GM18951 (cell line): ENCODE measurements around the gene GSTO2.

Source experiments
- POLR2A ChIP-seq: IDR thresholded peaks from 4 replicates; pipeline ENCODE4 v1.6.1; 2011; ENCODE audit warnings: mild to moderate bottlenecking; ENCODE audit not compliant: insufficient read length, insufficient read depth; ENCODE audit errors: extremely low read depth
- in situ Hi-C: fragments of 300-500 bp; cut with MboI; formaldehyde crosslinking; loops from one replicate; pipeline ENCODE4 v1.12.0; 2022; ENCODE audit warnings: low sequenced_read_pairs, mixed read lengths, inconsistent platforms; ENCODE audit not compliant: unreplicated experiment

Gene GSTO2

GRCh38 chr10:104257235-104257634, 11.7 kb upstream of the GSTO2 start:
- in situ Hi-C loops = no loop called here
- TF ChIP-seq POLR2A = no peak

DNA sequence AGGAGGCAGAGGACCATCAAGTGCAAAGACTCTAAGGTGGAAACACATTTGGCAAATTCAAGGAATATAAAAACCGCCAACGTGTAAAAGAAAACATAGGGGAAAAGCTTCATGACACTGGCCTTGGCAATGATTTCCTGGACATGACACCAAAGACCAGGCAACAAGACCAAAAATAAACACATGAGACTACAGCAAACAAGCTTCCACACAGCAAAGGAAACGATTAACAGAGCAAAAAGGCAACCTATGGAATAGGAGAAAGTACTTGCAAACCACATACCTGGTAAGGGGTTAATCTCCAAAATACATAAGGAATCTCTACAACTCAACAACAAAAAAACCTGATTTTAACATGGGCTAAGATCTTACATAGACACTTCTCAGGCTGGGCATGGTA, 10.8 kb upstream of the GSTO2 start:
- TF ChIP-seq POLR2A = no peak

DNA sequence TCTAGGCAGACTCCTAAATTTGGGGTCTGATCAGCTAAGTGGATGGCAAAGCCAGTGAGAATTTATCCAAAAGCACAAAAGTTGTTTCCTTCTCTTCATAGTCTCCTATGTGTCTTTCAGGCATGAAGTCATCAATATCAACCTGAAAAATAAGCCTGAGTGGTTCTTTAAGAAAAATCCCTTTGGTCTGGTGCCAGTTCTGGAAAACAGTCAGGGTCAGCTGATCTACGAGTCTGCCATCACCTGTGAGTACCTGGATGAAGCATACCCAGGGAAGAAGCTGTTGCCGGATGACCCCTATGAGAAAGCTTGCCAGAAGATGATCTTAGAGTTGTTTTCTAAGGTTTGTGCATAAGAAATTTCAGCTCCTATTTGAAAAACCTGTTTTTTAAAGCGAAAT, 9.5 kb upstream of the GSTO2 start:
- in situ Hi-C loops = no loop called here
- no peak for TF ChIP-seq POLR2A

More for the DNA sequence above, 10.8 kb upstream of the GSTO2 start:
- in situ Hi-C loops = no loop called here

- in situ Hi-C loops = no loop called here
- no peak for TF ChIP-seq POLR2A
Observed at GRCh38 chr10:104259999-104260774, 8.8 kb upstream of the GSTO2 start.

GRCh38 chr10:104260775-104261115, 8.2 kb upstream of the GSTO2 start:
- in situ Hi-C loops = no loop called here

DNA sequence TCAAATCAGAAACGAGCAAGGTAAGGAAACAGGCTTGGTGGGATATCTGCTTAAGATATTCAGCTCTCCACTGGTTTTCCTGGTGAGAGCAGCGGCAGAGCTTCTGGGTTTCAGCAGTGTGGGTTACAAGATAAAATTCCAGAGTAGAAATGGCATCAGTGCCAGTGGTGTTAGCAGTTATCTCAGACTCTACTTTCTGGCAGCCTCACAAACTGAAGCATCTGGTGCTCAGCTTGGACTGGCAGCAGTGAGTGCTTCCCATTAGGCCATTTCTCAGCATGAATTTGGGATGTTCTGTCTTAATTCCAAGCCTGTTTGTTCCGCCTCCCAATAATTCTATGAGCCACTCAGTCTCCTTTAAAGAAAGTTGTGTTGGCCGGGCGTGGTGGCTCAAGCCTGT, 6.9 kb upstream of the GSTO2 start:
- in situ Hi-C loops = no loop called here
- no peak for TF ChIP-seq POLR2A

More at GRCh38 chr10:104260775-104261115, 8.2 kb upstream of the GSTO2 start:
- no peak for TF ChIP-seq POLR2A

- no peak for TF ChIP-seq POLR2A
- in situ Hi-C loops = no loop called here
Observed at GRCh38 chr10:104264783-104265182, 4.2 kb upstream of the GSTO2 start.

DNA sequence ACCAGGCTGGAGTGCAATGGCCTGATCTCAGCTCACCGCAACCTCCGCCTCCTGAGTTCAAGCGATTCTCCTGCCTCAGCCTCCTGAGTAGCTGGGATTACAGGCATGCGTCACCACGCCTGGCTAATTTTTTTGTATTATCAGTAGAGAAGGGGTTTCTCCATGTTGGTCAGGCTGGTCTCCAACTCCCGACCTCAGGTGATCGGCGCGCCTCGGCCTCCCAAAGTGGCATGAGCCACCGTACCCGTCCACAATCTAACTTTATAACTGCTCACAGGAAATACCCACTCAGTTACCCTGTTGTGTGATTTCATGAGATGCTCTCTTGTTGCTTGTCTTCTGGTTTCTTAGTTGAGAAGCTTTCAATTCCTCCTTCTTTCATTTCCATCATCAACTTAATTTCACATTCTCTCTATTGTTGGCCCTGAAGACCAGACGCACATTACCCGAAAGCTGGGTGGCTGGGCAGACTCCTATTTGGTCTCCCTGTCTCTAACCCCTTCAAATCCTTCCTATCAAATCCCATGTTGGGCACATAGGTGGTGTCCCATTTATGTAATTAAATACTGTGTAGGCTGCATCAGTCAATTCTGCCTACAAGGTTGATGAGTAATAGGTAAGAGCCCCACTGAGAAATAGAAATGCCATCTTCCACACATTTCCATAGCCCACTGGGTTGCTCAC, 1.1 kb upstream of the GSTO2 start:
- in situ Hi-C loops = no loop called here
- no peak for TF ChIP-seq POLR2A

GRCh38 chr10:104268405-104268712, 625 bp upstream of the GSTO2 start:
- TF ChIP-seq POLR2A = no peak
- in situ Hi-C loops = no loop called here

- TF ChIP-seq POLR2A = no peak
- in situ Hi-C loops = no loop called here
Observed at GRCh38 chr10:104273286-104273685, 4.3 kb downstream of the GSTO2 start.

DNA sequence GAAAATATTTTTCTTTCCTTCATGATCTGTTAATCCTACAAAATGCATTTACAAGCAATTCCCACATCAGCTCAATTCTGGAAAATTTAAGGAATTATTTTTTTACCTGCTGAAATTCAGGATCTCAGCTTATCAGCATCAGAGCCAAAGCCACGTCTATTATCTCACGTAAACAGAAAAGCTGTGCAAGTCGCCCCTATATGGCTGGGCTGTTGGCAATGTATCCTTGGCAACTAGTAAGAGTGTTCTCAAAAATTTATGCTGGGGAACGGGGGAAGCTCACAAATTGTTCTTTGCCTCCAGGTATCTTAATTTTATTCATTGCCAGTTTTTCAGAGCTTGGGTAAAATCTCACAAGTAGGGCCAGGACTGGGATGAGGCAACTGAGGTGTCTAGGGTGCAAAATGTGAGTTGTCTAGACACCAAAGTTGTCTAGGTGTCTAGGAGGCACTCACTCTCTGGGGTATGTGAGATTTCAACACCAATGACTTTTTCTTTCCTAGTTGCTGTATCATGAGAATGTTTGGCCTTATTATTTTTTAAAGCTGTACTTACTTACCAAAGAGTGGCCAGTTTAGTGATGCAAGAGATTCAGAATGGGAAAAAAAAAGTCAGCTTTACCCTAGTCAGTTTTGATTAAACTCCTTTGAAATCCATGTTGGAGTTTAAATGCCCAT, 5.1 kb downstream of the GSTO2 start:
- TF ChIP-seq POLR2A = no peak
- in situ Hi-C loops = no loop called here

- in situ Hi-C loops = no loop called here
Observed at GRCh38 chr10:104274762-104275721, 6.1 kb downstream of the GSTO2 start.

GRCh38 chr10:104276192-104276591, 7.2 kb downstream of the GSTO2 start:
- in situ Hi-C loops = no loop called here

More at GRCh38 chr10:104274762-104275721, 6.1 kb downstream of the GSTO2 start:
- TF ChIP-seq POLR2A = no peak

GRCh38 chr10:104277785-104278184, 8.8 kb downstream of the GSTO2 start:
- TF ChIP-seq POLR2A = no peak
- in situ Hi-C loops = no loop called here

More at GRCh38 chr10:104276192-104276591, 7.2 kb downstream of the GSTO2 start:
- TF ChIP-seq POLR2A = no peak
